GM12878 (cell line): ENCODE results near the gene PITPNC1. TPM values are rescaled to one million over a fixed set of nuclear protein-coding genes. Genes with fewer than 3 reads are reported as not detected.

Source experiments
- ATAC-seq: fragments of 200-7000 bp; cut with Tn5 transposase; 3 replicates; pipeline ENCODE4 v1.9.1; 2020; ENCODE audit warnings: mild to moderate bottlenecking, moderate library complexity
- BruUV-seq: library from RNA; stranded (reverse); fragments of 400-500 nt; replicated peaks from 2 replicates; lab custom pipeline; 2021; lab: Mats Ljungman, UMichigan
- CTCF ChIA-PET: fragments of 300-600 bp; sonication (Branson Sonifier 250); formaldehyde crosslinking; extraction: SDS; loops from one replicate; lab custom pipeline; 2021; ENCODE audit warnings: inconsistent platforms; lab: Yijun Ruan, JAX
- POLR2A ChIA-PET: fragments of 350-600 bp; formaldehyde crosslinking; extraction: SDS; loops from one replicate; lab custom pipeline; 2021; ENCODE audit warnings: inconsistent platforms; lab: Charles Lee
- RAD21 ChIA-PET: fragments of 300-600 bp; sonication (Branson Sonifier 250); formaldehyde crosslinking; loops from one replicate; lab custom pipeline; 2023; ENCODE audit warnings: antibody characterized with exemption; ENCODE audit not compliant: unreplicated experiment; lab: Charles Lee
- SMC1A ChIA-PET: fragments of 300-600 bp; sonication (Branson Sonifier 250); formaldehyde crosslinking; loops from one replicate; lab custom pipeline; 2023; ENCODE audit not compliant: unreplicated experiment, uncharacterized antibody; lab: Charles Lee
- DNase-seq: peaks from one replicate; pipeline ENCODE4 v3.0.0-alpha.2; 2011; ENCODE audit warnings: low read depth, low spot score
- FAIRE-seq: peaks from 3 replicates; lab custom pipeline; 2011; peaks lifted over from hg19 to GRCh38; lab: Jason Lieb, UNC
- H2AFZ ChIP-seq: 2 replicates; pipeline ENCODE4 v1.6.0; 2011; ENCODE audit warnings: low read depth, low read length, control low read depth; ENCODE audit not compliant: control insufficient read depth
- H3K27ac ChIP-seq: 2 replicates; pipeline ENCODE4 v1.5.1; 2011; ENCODE audit warnings: control low read depth; ENCODE audit not compliant: control insufficient read depth, insufficient read depth
- H3K27me3 ChIP-seq, 2 experiments: replicated peaks in 1 of 2; 2 replicates each; pipeline versions ENCODE4 v1.6.0 to v1.6.1; 2011; ENCODE audit warnings: low read length in 1 of 2; ENCODE audit not compliant: control insufficient read depth in 2 of 2, insufficient read depth in 2 of 2
- H3K36me3 ChIP-seq, 2 experiments: 2 replicates each; pipeline ENCODE4 v1.5.1; 2011; ENCODE audit warnings: low read length in 1 of 2; ENCODE audit not compliant: control insufficient read depth in 2 of 2, insufficient read depth in 2 of 2
- H3K4me1 ChIP-seq: 2 replicates; pipeline ENCODE4 v1.6.1; 2011; ENCODE audit warnings: mild to moderate bottlenecking, low read length, moderate library complexity, mixed read lengths; ENCODE audit not compliant: control insufficient read depth, insufficient read depth
- H3K4me2 ChIP-seq: 2 replicates; pipeline ENCODE4 v1.6.0; 2011; ENCODE audit warnings: control low read depth; ENCODE audit not compliant: control insufficient read depth, insufficient read depth
- H3K4me3 ChIP-seq: fragments of 200-600 bp; sonication (generic); 2 replicates; pipeline ENCODE4 v1.5.1; 2016
- H3K79me2 ChIP-seq: 2 replicates; pipeline ENCODE4 v1.6.0; 2011; ENCODE audit warnings: low read length; ENCODE audit not compliant: control insufficient read depth, insufficient read depth
- H3K9ac ChIP-seq: 2 replicates; pipeline ENCODE4 v1.8.0; 2011; ENCODE audit warnings: low read length, control low read depth, mixed read lengths; ENCODE audit not compliant: control insufficient read depth, insufficient read depth
- H3K9me3 ChIP-seq: replicated peaks from 3 replicates; pipeline ENCODE4 v1.5.1; 2011; ENCODE audit warnings: mild to moderate bottlenecking, low read length; ENCODE audit not compliant: control insufficient read depth, insufficient read depth
- H4K20me1 ChIP-seq: 2 replicates; pipeline ENCODE4 v1.6.0; 2011; ENCODE audit not compliant: control insufficient read depth, insufficient read depth
- CEBPB ChIP-seq, 2 experiments: fragments of 150-350 bp in 1 of 2; IDR thresholded peaks; 2 replicates each; pipeline ENCODE4 v1.6.1; 2012 to 2014; ENCODE audit warnings: low read depth in 2 of 2, low read length in 2 of 2, borderline replicate concordance in 1 of 2, inconsistent platforms in 1 of 2
- CHD1 ChIP-seq: IDR thresholded peaks from 2 replicates; pipeline ENCODE4 v1.6.1; 2012; ENCODE audit warnings: low read depth, low read length, improper control_type of control experiment
- LARP7 ChIP-seq: fragments of 450-650 bp; IDR thresholded peaks from 2 replicates; pipeline ENCODE4 v1.6.1; 2017; ENCODE audit warnings: mild to moderate bottlenecking
- MEF2A ChIP-seq: IDR thresholded peaks from 2 replicates; pipeline ENCODE4 v1.6.1; 2011; ENCODE audit warnings: low read depth, mild to moderate bottlenecking, low read length, moderate library complexity; ENCODE audit not compliant: insufficient read depth
- NFYB ChIP-seq: IDR thresholded peaks from 2 replicates; pipeline ENCODE4 v1.6.1; 2011; ENCODE audit warnings: low read depth, mild to moderate bottlenecking, low read length, improper control_type of control experiment, moderate library complexity; ENCODE audit not compliant: insufficient read depth
- PML ChIP-seq: IDR thresholded peaks from 2 replicates; pipeline ENCODE4 v1.6.1; 2012; ENCODE audit warnings: low read length, inconsistent platforms
- SMAD1 ChIP-seq: fragments of 450-650 bp; IDR thresholded peaks from 2 replicates; pipeline ENCODE4 v1.6.1; 2018; ENCODE audit warnings: mild to moderate bottlenecking, low read depth; ENCODE audit not compliant: partially characterized antibody
- STAT1 ChIP-seq: fragments of 450-650 bp; conservative IDR thresholded peaks from 2 replicates; pipeline ENCODE4 v1.6.1; 2014; ENCODE audit warnings: antibody characterized with exemption, mild to moderate bottlenecking
- ZNF207 ChIP-seq: fragments of 450-650 bp; IDR thresholded peaks from 2 replicates; pipeline ENCODE4 v1.6.1; 2014; ENCODE audit warnings: antibody characterized with exemption, mild to moderate bottlenecking, borderline replicate concordance
- ZNF217 ChIP-seq: fragments of 450-650 bp; IDR thresholded peaks from 2 replicates; pipeline ENCODE4 v1.6.1; 2017; ENCODE audit warnings: antibody characterized with exemption, mild to moderate bottlenecking
- WGBS: methylation state at CpG from one replicate; pipeline ENCODE4 v1.1.6; 2016; ENCODE audit warnings: low lambda C conversion rate; ENCODE audit not compliant: insufficient replicate concordance, insufficient coverage; ENCODE audit errors: missing lambda C conversion rate; 5-methylcytosine and 5-hydroxymethylcytosine counted together
- in situ Hi-C: fragments of 300-500 bp; cut with MboI; formaldehyde crosslinking; loops from 9 replicates; pipeline ENCODE4 v1.14.3; 2018; ENCODE audit warnings: mixed read lengths
- intact Hi-C: fragments of 100-400 bp; cut with micrococcal nuclease; formaldehyde crosslinking; loops from one replicate; pipeline ENCODE4 v1.14.2; 2022; ENCODE audit not compliant: unreplicated experiment
- polyA plus RNA-seq, 11 experiments: library from polyadenylated mRNA; depleted of rRNA in 4 of 11; unstranded in 6 of 11; stranded (reverse) in 5 of 11; fragments of >200 nt; fragmentation: Nextera tagmentation in 4 of 11; fragmentation: Illumina TruSeq in 1 of 11; extraction: Ambion mirVana in 4 of 11; extraction: Trizol in 1 of 11; gene quantifications; 1 replicate in 1 of 11; 2 replicates in 10 of 11; pipeline versions ENCODE4 v1.2.1 to v1.2.3, GENCODE V29; 2011 to 2016; ENCODE audit warnings: inconsistent platforms in 2 of 11, missing spikeins in 2 of 11, low read depth in 1 of 11
- total RNA-seq, 4 experiments: library from RNA; depleted of rRNA in 3 of 4; stranded (reverse); fragments of >200 nt in 3 of 4; fragmentation: Illumina TruSeq in 1 of 4; extraction: Trizol in 1 of 4; gene quantifications; 2 replicates each; pipeline versions ENCODE4 v1.2.1 to v1.2.3, GENCODE V29; 2013 to 2021
- TF ChIP-seq, protein P1 (sequence below): fragments of 450-650 bp; formaldehyde crosslinking; IDR thresholded peaks from 2 replicates; pipeline ENCODE4 v1.4.0; 2022; ENCODE audit warnings: mild to moderate bottlenecking, moderate library complexity

The PITPNC1 gene
- total and polyA plus RNA-seq, 10 of the 15 experiments (the other 5 are each of a cell fraction or from before 2014, with no cell fraction given): 12.2 to 62.4 (median 47.3) TPM

DNA sequence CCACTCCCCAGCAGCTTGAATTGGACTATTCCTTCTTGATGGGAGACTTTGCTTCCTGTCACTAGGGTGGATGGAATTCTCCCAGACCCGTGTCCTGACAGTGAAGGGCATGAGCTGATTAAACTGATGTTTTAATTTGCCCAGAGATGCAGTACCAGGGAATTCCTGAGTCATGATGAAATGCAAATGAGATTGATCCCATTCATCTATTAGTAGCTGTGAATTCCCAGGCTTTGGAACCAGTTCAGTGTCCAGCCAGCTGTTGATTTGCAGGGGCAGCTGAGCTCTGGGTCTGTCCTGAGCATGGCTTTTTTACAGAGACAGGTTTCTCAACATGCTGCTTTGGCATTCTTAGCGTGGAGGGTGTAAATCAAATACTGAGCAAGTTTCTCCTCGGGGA is 157.9 kb downstream of the PITPNC1 start:
- intact Hi-C loops: no loop called here
- RAD21 ChIA-PET: interaction anchor here (0.5 kb wide), 1 partner anchor 162 kb away, joined by 4 read pairs; no protein-coding TSS in a partner anchor
- H3K4me2 ChIP-seq: no peak overlapping the region
- H2AFZ ChIP-seq: no peak overlapping the region
- in situ Hi-C loops: no loop called here
- no TSS peak for BruUV-seq
- no peaks in the 10 kb centered on the region for H4K20me1 ChIP-seq
- H3K79me2 ChIP-seq: no peaks in the 10 kb centered on the region; the same call in 1 of the 2 replicates
- no peak for DNase-seq
- SMC1A ChIA-PET: interaction anchor here (0.7 to 2.1 kb wide), 6 partner anchors 9 to 70 kb away, joined by 3 to 6 read pairs (median 4); no protein-coding TSS in a partner anchor
- H3K36me3 ChIP-seq: peaks cover 5 to 8% of the 10 kb centered on the region in 2 experiments; a peak in 3 of 4 replicates
- no peak overlapping the region for H3K27ac ChIP-seq
- ATAC-seq: no peak
- no peak overlapping the region for H3K9ac ChIP-seq
- peaks cover 15% of the 10 kb centered on the region for H3K4me1 ChIP-seq
- H3K9me3 ChIP-seq: no peaks in the 10 kb centered on the region
- POLR2A ChIA-PET: interaction anchor here (0.8 to 1.3 kb wide), 3 partner anchors 10 to 69 kb away, joined by 3 to 5 read pairs (median 3); no protein-coding TSS in a partner anchor
- 61% methylated on average over 3 of the region's 3 CpGs for WGBS
- no peaks in the 10 kb centered on the region for H3K27me3 ChIP-seq
- no peak for TF ChIP-seq CEBPB (IDR thresholded peaks at IDR 0.05; ENCODE audit: borderline replicate concordance in 1 of 2, low read depth in 2 of 2, low read length in 2 of 2)
- no peak for TF ChIP-seq MEF2A
- no peak for TF ChIP-seq CHD1
- no peak for TF ChIP-seq STAT1
- TF ChIP-seq, protein P1, sequence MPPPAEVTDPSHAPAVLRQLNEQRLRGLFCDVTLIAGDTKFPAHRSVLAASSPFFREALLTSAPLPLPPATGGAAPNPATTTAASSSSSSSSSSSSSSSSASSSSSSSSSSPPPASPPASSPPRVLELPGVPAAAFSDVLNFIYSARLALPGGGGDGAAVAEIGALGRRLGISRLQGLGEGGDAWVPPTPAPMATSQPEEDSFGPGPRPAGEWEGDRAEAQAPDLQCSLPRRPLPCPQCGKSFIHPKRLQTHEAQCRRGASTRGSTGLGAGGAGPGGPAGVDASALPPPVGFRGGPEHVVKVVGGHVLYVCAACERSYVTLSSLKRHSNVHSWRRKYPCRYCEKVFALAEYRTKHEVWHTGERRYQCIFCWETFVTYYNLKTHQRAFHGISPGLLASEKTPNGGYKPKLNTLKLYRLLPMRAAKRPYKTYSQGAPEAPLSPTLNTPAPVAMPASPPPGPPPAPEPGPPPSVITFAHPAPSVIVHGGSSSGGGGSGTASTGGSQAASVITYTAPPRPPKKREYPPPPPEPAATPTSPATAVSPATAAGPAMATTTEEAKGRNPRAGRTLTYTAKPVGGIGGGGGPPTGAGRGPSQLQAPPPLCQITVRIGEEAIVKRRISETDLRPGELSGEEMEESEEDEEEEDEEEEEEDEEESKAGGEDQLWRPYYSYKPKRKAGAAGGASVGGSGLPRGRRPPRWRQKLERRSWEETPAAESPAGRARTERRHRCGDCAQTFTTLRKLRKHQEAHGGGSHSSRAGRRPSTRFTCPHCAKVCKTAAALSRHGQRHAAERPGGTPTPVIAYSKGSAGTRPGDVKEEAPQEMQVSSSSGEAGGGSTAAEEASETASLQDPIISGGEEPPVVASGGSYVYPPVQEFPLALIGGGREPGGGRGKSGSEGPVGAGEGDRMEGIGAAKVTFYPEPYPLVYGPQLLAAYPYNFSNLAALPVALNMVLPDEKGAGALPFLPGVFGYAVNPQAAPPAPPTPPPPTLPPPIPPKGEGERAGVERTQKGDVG: no peak
- no peak for TF ChIP-seq ZNF207
- TF ChIP-seq NFYB: no peak
- TF ChIP-seq ZNF217: no peak
- no peak for TF ChIP-seq LARP7
- no peak for TF ChIP-seq PML
- no peak for TF ChIP-seq SMAD1
- TF ChIP-seq, all 136 proteins: peak for 0
- FAIRE-seq: no peak
- H3K4me3 ChIP-seq: no peak overlapping the region
- CTCF ChIA-PET: interaction anchor here (1.0 to 1.7 kb wide), 3 partner anchors 25 to 146 kb away, joined by 3 to 6 read pairs (median 3); no protein-coding TSS in a partner anchor
